Fibroblast of gingiva (primary cell): ENCODE data around the gene KCNQ1.

ENCODE experiments used
- DNase-seq: peaks from one replicate; pipeline ENCODE4 v3.0.0-alpha.2; 2011; ENCODE audit warnings: low read depth

Gene KCNQ1

DNA sequence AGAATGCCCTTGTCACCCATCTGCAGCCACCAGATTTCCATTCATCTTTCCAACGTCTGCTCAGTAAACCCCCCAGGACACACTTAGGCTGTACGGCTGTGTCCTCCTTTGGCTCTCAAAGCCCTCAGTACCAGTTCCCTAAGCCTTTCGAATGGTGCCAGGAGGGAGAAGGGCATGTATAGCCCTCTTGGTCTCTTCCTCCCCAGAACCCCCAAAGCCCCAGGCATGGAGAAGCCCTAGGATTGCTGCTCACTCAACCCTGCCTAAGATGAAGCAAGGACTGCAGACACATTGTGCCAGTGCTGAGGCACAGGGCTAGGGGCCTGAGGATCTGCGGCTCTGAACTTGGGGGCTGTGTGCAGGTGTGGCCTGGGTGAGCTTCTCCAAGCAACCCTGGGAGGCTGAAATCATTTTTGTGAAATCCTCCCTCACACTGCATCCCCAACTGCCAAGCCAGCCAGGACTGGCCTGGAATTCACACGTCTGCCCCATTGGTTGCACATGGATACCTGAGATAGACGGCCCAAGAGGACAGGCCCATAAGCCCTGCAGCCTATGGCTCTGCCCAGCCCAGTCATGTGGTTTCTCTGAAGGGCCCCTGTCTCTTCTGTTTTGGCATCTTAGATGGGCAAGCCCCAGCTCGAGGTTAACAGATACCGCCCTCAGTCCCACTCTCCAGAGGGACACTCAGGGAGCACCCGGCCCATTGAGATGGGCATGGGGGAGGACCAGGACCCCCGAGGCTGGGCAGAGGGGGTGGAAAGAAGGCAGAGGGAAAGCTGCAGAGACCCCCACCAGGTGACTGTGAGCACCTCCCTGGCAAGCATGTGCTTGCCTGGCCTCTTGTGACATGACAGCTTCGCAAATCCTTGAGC is 221.0 kb downstream of the KCNQ1 start:
- no peak for DNase-seq

DNA sequence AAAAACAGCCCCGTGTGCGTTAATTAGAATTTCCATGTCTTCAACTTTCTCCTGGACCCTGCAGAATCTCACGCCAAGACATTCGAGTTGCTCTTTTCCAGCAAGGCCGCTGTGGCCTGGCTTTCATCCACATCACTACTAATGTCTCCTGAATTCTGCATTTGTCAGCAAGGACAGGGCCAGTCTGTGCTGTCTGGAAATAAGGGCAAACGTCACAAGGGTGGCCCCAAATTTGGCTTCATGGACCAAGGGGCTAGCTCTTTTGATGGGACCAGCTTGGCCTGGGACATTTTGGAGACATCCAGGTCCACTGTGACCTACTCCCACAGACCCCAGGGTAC is 221.6 kb downstream of the KCNQ1 start:
- no peak for DNase-seq

DNA sequence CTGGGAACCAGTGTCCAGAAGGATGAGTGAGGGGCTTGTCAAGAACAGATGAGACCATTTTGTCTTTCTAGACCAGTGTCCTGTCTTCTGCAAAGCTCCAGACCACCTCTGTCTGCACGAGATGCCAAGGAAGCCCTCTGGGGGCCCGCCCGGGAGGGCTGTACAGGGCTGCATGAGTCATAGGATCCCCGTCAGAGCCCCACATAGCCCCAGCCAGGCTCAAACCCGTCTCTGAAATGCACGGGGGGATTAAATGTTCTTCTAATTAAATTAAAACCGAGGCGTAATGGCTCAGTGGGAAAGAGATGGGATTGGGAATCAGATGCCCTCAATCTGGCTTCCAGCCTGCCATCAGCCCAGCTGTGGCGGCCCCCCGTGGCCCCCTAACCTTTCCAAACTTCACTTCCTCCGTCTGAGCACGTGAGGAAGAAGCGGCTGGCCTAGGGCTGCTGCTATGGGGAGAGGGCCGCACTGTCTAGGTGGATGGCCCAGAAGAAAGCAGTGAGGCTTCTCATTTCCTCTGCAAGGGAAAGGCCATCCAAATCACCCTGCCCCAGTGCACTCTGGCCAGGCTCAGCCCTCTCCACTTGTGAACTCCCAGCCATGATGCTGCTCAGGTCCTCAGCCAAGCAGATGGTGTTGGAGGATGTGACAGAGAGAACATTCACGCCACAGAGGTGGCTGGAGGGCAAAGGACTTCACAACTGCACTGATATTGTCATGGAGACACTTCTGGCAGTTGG is 222.2 kb downstream of the KCNQ1 start:
- no peak for DNase-seq

DNA sequence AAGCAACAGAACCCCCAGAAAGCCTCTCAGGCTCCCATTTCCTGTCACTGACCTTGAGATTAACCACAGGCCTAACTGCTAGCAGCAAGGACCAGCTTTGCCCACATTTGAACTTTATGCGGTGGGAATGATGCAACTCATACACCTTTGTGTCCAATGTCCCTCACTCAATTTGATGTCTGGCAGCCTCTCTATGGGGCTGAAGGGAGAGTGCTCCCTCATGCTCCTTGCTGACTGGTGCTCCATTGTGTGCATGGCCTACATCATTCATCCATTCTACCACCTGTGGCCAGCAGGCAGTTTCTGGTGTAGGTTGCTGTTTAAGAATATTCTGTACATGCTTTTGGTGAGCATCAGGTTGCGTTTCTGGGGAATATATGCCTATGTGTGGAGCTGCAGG is 223.1 kb downstream of the KCNQ1 start:
- no peak for DNase-seq

DNA sequence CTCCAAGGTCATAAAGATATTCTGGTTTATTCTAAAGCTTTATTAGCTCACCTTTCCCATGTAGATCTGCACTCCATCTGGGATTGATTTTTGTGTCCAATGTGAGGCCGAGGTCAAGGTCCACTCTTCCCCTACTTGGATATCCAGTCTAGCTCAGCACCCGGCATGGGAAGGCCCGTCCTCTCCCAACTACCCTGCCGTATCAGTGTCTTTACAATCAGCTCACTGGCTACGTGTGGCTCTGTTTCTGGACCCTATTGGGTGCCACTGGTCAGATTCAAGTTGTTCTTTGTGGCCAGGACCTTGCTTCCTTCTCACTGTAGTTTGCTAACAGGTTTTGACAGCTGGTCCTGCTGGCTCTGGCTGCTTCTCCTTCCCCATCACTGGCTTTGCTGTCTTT is 224.1 kb downstream of the KCNQ1 start:
- no peak for DNase-seq

DNA sequence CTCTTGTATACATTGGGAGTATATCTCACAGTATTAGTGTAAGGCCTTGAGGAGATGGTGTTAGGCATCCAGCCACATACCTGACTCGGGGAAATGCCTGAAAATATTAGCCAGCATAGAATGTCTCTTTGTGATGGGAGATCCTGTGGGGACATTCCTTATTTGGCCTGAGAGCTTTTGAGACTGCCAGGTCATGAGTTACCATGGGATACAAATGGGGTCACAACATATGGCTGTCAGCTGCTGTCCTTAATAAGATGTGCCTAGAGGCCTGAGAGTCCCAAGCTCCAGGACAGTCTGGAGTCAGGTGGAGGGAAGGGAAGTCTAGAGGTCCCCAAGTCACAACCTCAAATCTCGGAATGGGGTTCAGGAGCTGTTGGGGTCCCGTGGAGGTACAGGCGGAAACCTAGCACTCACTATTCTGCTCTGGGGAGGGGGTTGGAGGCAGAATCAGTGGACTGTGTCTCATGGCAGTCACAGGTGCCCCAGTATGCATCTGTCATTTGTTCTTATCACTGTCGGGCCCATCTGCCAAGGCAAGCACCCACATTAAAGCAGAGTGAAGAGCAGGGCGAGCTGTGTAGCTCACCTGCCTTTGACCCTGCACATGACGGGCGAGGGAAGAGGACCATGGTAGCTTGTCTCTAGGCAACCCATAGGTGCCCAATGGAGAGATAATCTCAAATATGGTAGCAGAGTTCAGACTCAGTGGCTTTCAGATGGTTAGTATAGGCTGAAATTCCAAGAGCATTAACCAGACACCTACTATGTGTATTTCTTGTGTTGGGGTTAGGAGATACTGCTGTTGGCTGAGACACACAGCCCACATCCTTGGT is 225.0 kb downstream of the KCNQ1 start:
- no peak for DNase-seq

DNA sequence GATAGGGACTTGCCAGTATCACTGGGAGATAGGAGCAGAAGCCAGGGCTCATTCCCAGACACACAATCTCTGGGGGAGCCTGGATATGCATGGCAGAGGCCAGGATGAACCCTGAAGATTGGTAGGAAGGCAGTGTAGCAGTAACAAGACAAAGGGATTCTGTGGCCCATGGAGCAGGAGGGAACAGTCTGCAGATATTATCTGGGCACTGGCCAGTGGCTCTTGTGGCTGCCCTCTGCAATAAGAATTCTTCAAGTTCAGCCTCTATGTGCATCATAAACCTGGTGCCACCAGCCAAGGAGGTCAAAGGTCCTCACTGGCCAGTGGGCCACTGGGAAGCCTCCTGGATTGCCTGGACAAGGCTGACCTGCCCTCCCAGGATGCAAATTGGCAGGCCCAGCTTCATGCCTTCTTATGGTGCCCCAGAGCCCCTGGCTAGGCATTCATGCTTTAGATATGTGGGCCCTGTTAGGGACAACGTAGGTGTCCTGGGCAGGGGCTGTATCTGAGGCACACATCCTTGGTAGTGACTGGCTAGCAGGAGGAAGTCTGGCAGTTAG is 225.8 kb downstream of the KCNQ1 start:
- no peak for DNase-seq

DNA sequence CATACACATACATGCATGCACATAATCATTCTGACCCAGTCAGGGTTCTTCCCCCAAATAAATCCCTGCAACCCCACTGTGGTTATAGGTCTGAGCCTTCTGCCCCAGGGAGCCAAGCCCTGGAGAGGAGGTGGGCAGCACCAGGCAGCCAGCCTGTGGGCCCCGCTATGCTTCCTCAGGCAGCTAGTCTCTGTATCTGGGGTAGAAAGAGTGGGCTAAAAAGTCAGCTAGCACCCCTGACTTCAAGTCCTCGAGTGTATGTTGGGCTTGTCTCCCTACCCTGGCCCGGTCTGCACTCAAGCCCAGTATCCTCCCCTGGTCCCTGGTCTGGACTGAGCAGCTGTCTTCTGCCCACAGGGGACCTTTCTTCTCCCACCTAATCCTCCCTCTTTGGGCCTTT is 226.9 kb downstream of the KCNQ1 start:
- no peak for DNase-seq

DNA sequence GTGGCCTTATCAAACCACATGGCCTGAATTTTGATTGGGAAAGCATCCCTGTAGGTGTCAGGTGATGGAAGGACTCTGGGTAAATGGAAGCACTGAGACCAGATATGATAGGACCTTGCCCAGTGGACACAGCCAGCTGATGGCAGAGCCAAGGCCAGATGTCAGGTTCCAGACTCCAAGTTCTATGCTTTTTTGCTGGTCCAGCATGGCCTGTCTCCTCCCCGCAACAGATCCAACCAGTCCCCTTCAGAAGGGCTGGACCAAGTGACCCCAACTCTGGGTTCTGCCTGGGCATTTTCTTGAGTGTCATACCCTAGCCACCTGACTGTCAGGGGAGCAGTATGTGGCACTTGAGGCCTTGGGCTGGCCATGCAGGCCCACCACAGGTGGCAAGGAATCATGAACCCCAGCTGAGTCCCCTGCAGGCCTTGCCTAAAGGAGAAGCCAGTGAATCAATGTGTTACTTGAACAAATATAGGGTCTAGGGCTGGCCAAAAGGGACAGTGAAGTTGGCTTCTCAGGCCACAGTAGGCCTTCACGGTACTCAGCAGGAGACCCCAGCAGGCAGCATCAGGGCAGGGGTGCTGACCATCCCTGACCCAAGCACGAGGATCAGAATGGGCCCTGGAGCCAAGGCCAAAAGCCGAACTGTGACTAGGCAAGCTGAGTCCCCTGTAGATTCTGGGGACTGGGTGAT is 227.9 kb downstream of the KCNQ1 start:
- DNase-seq, result no peak

DNA sequence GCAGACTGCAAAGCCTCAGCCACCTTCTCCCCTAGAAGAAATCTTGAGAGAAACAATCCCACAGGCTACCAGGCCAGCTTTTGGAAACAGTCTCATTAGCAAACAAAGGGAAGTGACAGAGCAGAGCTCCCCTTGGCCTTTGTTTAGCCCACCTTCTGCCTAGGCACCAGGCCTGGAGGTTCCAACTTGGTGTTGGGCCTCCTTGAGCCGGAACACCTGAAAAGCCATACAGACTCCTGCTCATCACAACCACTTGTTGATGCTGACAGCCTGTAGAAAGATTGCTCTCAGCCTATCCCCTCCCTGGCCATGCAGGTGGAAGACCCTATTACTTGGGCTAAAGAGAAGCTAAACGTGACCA is 228.4 kb downstream of the KCNQ1 start:
- DNase-seq, result no peak

DNA sequence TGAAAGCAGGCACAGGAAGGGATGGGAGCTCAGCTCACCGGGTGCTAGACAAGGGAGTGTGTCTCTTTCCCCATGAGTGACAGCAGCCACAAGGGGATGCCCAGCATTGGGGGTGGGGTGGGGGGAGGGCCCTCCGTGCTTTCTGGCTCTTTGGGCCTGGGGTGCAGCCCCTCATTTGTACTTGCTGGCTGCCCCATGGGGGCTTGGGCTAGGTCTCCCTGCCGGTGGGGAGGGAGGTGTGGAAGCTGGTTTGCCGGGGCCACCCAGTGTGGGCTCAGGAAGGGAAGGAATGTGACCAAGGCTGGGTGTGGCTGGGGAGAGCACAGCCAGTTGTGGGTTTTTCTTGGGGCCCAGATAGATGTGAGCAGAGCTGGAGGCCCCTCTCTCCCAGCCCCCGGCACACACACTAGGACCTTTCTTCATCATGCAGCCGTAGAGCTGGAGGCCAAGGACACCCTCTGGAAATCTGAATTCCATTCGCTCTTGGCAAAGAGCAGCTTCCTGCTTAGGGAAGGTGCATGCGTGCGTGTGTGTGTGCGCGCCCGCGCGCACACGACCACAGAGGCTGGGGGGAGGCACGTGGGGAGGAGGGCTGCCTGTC is 229.2 kb downstream of the KCNQ1 start:
- no peak for DNase-seq

DNA sequence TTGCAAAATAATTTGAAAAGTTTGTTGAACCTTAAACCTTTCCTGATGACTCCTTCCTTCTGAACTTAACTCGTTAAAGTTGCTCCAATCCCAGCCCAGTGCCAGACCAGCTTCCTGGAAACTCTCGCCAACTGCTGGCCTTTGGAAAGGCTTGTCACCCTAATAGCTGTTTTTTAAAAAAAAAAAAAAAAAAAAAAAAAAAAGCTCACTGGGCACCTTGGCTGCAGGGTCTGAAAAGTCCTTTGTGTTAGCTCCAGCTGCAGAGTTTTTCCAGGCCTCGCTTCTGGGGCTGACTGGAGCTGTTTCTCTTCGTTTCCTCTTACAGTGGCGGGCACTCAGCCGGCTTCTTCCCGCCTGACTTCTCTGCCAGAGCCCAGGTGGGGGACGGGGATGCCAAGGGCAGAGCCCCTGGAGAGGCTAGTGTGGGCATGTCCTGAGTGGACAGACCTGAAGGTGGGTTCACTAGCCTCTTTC is 229.9 kb downstream of the KCNQ1 start:
- no peak for DNase-seq

DNA sequence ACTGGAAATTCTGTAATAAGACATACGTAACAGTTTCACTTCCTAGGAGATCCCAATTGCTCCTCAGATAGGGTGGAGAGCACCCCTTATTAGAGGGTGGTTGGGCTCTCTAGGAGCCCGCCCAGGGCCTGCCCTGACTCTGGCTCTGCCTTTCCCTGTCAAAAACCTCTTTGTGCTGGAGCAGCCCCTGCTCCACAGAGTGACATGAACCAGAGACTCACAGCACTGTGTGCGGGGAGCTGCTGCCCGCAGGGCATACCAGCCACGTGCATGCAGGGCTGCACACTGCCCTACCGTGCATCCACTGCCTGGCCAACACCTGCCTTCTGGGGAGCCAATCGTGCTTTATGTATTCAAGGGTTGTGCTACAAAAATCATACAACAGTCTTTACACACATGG is 230.7 kb downstream of the KCNQ1 start:
- DNase-seq, result no peak

DNA sequence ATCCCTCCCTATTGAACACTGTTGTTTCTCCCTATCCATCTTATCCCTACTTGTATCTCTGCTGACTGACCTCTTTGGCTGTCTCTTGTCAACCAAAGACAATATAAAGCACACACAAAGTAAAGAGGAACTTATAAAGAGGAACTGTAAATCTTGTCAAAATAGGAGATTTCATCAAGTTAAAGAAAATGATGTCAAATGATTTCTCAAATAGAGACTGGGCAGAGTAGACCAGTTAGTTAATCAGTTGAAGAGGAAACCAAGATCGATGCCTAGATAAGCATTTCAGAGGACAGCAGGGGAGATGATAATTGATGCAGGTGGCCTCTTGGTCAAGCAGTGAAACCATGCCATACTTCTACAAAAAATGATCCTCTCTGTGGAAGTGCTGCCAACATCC is 232.3 kb downstream of the KCNQ1 start:
- no peak for DNase-seq

DNA sequence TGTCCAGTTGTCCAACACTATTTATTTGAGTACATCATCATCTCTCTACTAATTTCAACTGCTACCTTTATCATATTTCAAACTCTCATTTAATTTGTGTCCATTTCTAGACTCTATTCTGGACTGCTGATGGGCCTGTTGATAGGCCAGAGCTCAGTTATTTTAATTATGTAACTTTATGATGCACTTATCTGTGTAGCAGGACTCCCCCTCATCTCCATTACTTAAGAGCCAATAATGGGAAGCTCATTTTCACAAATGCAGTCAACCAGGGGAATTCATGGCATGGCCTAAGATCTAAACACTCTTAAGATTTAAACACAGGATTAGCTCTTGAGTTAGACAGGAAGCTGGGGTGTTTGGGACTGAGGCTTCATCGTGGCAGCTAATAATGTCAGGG is 233.6 kb downstream of the KCNQ1 start:
- no peak for DNase-seq

DNA sequence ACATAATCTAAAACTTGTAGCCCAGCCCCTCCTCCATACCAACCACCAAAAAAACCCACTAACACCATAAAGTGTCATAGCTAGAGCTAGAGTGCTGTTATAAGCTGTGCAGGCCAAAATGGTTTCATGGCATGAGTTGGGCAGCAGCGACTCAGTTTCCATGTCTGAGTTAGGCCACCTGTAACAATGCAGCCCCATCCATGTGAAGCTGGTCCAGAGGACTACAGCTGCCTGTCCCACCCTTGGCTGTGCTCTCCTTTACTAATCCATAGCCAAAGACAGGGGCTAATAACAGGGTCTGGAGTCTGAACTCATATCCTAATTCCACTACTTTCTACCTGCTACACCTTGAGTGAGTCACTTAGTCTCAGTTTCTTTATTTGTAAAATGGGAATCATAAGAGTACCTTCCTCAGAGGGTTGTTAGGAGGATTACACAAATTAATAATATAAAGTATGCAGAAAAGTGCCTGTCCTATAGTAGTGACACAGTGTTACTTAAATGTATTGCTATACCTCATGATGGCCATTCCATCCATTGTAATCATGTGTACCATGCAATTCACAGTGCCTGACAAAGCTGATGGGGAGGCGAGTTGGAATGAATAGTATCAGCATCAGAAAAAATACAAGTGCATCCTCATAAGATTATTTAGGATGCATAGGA is 234.3 kb downstream of the KCNQ1 start:
- no peak for DNase-seq

DNA sequence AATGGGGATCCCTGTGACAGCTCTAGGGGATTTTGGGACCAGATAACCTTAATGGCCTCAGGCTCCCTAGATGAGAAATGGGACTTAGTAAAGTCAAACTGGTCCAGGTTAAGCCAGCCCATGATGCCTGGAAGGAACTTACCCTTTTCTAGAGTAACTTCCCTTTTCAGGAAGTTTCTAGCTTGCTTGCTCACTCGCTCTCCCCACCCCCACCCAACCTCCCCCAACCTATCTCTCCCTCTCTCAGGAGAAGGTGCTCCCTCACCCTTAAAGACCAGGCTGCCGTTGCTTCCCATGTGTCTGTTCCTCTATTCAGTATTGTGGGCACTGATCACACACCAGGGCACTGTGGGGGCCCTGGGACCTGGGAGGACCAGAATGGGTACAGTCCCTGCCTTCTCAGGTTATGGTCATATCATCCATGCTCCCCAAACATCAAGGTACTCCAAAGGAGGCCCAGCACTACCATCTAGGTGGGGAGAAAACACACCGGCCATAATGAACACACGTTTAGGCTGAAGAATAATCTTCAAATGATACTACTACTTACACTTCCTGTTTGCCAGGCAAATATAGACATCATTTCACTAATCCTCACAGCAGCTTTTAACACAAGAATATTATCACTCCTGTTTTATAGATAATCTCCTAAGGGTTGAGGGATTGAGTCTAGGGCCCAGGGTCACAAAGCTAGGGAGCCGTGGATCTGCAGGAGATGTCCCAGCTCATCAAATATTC is 236.8 kb downstream of the KCNQ1 start:
- DNase-seq, result no peak

DNA sequence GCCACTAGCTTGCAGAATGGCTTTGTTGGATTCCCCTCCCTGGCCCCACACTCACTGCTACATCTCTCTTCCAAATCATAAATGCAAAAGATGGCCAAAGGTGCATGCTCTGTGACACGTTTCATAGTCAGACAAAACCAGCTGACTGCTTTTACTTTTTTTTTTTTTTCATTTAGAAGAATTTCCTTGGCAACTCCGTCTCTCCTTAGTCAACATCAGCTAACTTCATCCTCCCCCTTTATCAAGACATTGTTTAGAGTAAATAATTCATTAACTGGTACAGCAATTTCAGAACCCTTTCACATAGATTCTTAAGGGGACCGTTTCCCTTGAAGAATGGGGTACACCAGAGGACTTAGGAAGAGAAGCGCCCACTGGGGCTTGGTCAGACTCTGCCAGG is 239.0 kb downstream of the KCNQ1 start:
- DNase-seq, result no peak

DNA sequence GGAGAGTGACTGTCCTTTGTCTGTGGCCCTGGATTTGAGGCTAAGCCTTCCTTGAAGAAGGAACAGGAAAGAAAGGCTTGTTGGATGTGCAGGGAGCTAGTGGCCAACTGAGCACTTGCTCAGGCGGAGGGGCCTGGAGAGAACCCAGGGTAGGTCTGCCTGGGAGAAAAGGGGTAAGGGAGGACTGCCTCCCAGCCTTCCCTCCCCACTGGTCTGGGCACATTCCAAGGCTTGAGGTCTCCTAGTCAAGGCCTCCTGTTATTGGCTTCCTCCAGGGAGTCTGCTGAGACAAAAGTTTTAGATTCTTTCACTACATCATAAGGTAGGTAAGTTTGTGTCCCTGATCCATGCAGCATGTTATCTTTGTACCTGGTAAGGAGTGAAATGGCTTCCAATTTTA is 239.8 kb downstream of the KCNQ1 start:
- no peak for DNase-seq

DNA sequence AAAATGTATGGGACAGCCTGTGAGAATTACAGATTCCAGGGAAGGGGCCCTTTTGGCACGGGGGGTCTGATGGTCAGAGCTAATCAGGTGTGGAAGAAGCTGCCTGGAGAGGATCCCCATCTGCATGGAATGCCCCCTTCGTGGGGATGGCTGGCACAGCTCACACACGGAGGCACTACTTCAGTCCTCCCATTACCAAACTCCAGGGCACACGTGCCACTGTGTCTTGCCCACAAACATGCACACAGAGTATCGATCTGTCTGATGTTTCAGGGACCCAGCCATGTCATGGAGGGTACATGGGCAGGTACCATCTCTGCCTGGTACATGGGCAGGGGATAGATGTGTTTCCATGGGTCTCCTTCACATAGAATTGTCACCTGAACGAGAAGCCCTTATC is 240.2 kb downstream of the KCNQ1 start:
- no peak for DNase-seq
